Measurements from ENCODE around the gene TMEM214.

TMEM214 gene

GRCh38 chr2:27032495-27033252 lies at the start of gene TMEM214:
Gene TMEM214, plus strand, starts transcription at chr2:27032965. Its CDS starts 51 bp downstream, at chr2:27033016.
- peak; percentile 54 to 59 for DNase-seq (ENCODE audit: low read depth in 2 of 2)

GRCh38 chr2:26983746-26984145 lies 49.0 kb upstream of the TMEM214 start:
- DNase-seq (ENCODE audit: low read depth in 2 of 2), result no peak

GRCh38 chr2:26985807-26986206 lies 47.0 kb upstream of the TMEM214 start:
- DNase-seq (ENCODE audit: low read depth in 2 of 2), result no peak

GRCh38 chr2:26986576-26986975 lies 46.2 kb upstream of the TMEM214 start:
- DNase-seq (ENCODE audit: low read depth in 2 of 2), result no peak

- DNase-seq (ENCODE audit: low read depth in 2 of 2), result no peak
Measured at GRCh38 chr2:26988058-26988860, 44.5 kb upstream of the TMEM214 start.

GRCh38 chr2:26989156-26989555 lies 43.6 kb upstream of the TMEM214 start:
- no peak for DNase-seq (ENCODE audit: low read depth in 2 of 2)

- no peak for DNase-seq (ENCODE audit: low read depth in 2 of 2)
Measured at GRCh38 chr2:26991717-26992116, 41.0 kb upstream of the TMEM214 start.

- DNase-seq (ENCODE audit: low read depth in 2 of 2), result no peak
Measured at GRCh38 chr2:26993768-26994167, 39.0 kb upstream of the TMEM214 start.

GRCh38 chr2:26994983-26995382 lies 37.8 kb upstream of the TMEM214 start:
- no peak for DNase-seq (ENCODE audit: low read depth in 2 of 2)

GRCh38 chr2:26997394-26997793 lies 35.4 kb upstream of the TMEM214 start:
- no peak for DNase-seq (ENCODE audit: low read depth in 2 of 2)

- no peak for DNase-seq (ENCODE audit: low read depth in 2 of 2)
Measured at GRCh38 chr2:26998323-26998722, 34.4 kb upstream of the TMEM214 start.

GRCh38 chr2:27000228-27000627 lies 32.5 kb upstream of the TMEM214 start:
- no peak for DNase-seq (ENCODE audit: low read depth in 2 of 2)

- DNase-seq (ENCODE audit: low read depth in 2 of 2), result no peak
Measured at GRCh38 chr2:27000995-27001394, 31.8 kb upstream of the TMEM214 start.

- DNase-seq (ENCODE audit: low read depth in 2 of 2), result no peak
Measured at GRCh38 chr2:27001950-27002349, 30.8 kb upstream of the TMEM214 start.

GRCh38 chr2:27003007-27003406 lies 29.8 kb upstream of the TMEM214 start:
- no peak for DNase-seq (ENCODE audit: low read depth in 2 of 2)

GRCh38 chr2:27003857-27004256 lies 28.9 kb upstream of the TMEM214 start:
- DNase-seq (ENCODE audit: low read depth in 2 of 2), result no peak

GRCh38 chr2:27006602-27007415 lies 26.0 kb upstream of the TMEM214 start:
- no peak for DNase-seq (ENCODE audit: low read depth in 2 of 2)

- DNase-seq (ENCODE audit: low read depth in 2 of 2), result no peak
Measured at GRCh38 chr2:27007416-27008374, 25.1 kb upstream of the TMEM214 start.

- no peak for DNase-seq (ENCODE audit: low read depth in 2 of 2)
Measured at GRCh38 chr2:27008678-27009077, 24.1 kb upstream of the TMEM214 start.

- no peak for DNase-seq (ENCODE audit: low read depth in 2 of 2)
Measured at GRCh38 chr2:27009083-27009482, 23.7 kb upstream of the TMEM214 start.

- no peak for DNase-seq (ENCODE audit: low read depth in 2 of 2)
Measured at GRCh38 chr2:27009716-27010115, 23.0 kb upstream of the TMEM214 start.
